Adrenal gland (tissue), 5 donors: ENCODE measurements around the gene GALNT18.

Source experiments
- CTCF ChIP-seq, 6 experiments: fragments of 450-650 bp in 4 of 6; fragments of 200-600 bp in 2 of 6; sonication (generic) in 1 of 6; IDR thresholded peaks; 1 replicate in 5 of 6; 2 replicates in 1 of 6; pipeline versions ENCODE4 v1.5.1 to v1.8.0; 2016 to 2021; ENCODE audit warnings: antibody characterized with exemption in 6 of 6, mild to moderate bottlenecking in 2 of 6, moderate library complexity in 1 of 6
- POLR2A ChIP-seq, 2 donors: fragments of 450-650 bp; IDR thresholded peaks; one replicate each; pipeline ENCODE4 v1.6.1; 2017; ENCODE audit warnings: antibody characterized with exemption in 2 of 2, mild to moderate bottlenecking in 2 of 2, moderate library complexity in 1 of 2
- donor health status: DM: no; HTN: no; CAD: no.

GRCh38 chr11:11545285-11546275 lies 76.2 kb downstream of the GALNT18 start:
- TF ChIP-seq CTCF (IDR thresholded peaks at IDR 0.05) (no peak), POLR2A (IDR thresholded peaks at IDR 0.05) (no peak)
